SKM-1 treated with dmso at 0.1 percent for 144 hours (cell line): Measurements from ENCODE around the gene SGPP2.

Experiments used
- DNase-seq: peaks from one replicate; lab custom pipeline; 2025; ENCODE audit not compliant: unreplicated experiment; lab: John Stamatoyannopoulos, UW

SGPP2 gene

DNA sequence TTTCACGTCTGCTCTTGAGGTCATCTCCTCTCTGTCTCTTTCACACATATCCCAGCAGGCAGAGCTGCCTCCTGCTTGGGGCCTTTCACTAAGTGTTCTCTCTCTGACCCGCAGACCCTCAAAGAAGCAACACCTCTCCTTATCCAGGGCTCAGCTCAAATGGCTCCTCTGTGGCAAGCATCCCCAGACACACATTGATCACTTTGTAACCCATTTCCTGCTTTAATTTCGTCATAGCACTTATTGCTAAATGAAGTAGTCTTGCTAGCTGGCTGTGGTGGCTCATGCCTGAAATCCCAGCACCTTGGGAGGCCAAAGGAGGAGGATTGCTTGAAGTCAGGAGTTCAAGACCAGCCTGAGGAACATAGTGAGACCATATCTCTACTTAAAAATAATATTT, 41.4 kb downstream of the SGPP2 start:
- peak; percentile 17 for DNase-seq

DNA sequence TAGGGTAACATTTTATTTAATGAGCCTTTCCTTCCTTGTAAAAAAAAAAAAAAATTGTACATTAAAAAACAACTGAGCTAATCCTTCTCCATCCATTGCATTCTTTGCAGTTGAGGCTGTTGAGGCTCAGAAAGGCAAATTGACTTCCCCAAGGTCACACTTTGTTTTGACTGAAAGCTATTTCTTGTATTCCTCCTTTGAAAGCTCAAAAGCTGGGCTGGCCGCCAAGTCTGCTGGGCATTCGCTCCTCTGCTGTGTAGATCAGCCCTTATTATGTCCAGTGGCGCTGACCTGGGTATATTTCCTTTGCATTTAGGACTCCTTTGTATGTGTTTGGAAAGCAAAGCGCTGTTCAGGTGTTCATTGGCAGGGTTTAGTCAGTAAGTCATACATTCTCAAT, 44.0 kb downstream of the SGPP2 start:
- DNase-seq: no peak

DNA sequence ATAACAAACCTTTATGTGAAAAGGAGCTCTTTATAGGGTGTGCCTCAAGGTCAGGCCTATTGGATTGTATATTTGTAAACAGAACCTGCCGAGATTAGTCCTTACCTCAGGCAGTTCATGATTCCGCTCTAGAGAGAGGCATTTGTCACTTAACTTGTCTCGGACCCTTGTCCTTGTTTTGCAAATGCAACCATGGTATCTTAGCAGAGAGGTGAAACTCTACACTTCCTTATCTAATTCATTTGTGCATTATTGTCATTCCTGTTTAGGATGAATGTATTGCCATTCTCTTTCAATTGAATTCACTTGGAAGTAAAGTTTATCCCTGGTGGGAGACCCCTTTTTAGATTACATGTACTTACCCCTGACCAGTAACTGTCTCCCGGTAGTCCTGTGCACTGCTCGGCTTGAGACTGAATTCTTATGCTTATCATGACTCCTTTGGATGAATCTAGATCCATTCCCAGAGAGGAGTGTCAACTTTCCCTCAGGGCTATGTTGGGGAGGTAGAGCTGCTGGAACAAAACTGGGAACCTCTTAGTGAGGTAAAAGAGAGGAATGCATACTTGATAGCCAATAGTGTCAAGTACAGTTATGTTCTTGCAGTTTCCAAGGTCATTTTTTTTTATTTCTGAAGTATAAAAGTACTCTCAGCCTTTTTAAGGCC, 46.6 kb downstream of the SGPP2 start:
- DNase-seq: no peak

DNA sequence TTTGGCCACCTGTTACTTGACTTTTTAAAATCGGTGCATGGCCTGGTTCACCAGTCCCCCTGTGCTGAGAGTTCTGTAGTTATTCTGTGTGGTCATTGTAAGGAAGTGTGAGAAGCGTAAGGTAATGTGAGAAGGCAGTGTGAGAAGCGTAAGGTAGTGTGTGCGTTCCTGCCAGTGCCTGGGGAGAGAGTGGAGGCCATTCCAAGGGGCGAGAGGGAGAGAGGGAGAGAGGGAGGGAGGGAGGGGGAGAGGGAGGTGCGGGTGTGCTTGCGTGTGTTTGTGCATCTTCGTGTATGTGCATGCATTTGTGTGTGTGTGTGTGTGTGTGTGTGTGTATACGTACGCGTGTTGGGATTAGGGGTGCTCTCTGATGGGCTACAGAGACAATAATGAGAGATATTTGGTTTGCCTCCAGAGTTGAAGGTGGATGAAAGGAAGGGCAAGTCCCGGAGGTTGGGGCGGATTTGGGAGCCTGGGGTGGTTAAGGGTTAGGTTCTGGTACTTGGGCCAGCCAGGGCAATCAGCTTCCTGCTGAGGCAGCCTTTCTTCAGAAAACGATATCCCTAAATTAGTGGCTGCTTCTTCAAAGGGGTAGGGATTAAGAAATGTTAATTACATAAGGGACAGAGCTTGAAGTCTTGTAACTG, 53.7 kb downstream of the SGPP2 start:
- DNase-seq: no peak

DNA sequence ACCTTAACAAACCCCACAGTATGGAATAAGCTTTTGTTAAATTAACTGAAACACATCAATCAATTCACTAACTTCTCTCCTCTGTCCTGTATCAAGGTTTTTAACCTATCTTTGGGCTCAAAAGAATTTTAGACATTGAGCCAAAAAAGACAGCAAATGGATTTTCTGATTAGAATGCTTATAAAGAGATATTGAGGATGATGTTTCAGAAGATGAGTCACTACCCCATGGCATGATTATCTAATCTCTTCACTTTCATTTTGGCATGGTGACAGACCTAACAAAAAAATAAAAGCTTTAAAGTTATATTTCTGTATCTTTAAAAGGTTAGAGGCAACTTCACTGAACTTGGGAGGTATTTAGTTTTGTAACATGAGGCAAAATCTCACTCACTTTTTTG, 55.5 kb downstream of the SGPP2 start:
- no peak for DNase-seq

DNA sequence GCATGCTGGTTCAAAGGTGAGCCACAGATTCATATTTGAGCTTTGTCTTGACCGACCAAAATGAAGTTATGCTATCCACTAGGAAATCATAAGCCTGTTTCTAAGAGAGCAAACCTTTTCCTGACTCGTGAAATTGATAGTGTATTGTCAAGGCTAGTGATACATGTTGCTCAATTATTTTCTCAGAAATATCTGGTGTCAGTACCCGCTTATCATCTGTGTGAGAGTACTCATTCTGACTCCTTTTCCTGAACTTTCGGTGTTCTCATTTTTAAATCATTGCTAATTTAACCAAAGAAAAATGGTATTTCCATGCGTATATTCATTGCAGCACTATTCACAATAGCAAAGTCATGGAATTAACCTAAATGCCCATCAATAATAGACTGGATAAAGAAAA, 56.2 kb downstream of the SGPP2 start:
- DNase-seq: no peak

DNA sequence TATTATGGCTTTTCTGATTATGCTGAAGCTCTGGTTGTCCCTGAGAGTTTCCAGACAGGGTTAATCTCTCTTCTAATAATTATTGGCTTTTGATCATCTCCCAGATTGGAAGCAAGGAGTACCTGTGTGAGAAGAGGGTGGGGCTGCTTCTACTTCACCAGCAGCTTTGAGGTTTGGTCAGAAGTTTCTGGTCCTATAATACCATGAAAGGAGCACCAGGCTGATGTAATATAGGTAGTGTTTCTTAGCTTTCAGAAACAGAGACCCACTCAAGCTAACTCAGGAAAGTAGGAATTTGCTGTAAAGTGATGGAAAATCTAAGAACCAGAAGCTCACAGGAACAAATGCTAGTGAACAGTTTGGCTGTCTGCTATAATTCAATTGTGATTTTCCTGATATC, 57.6 kb downstream of the SGPP2 start:
- no peak for DNase-seq

DNA sequence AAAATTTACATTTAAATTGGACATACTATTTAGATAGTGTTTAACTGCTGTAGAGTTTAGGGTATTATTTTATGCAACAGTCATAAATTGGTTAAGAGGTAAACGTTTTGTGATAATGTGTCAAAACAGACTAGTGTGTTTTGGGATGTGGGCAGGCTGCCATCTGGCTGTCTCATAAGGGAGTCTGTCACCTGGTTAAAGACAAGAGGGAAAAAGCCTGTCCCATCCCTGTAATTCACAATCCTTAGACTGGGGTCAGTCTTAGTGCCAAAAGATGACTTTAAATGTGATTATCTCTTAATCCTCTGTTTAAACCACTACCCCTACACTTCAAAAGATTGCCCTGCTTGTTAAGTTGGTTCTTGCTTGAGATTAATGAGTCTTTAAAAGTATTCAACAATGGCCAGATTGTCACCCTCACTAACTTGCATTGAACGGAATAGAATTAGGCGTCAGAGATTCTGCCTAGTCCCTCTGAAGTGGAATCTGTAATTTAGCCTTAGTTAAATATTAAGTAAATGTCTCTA, 59.2 kb downstream of the SGPP2 start:
- no peak for DNase-seq

DNA sequence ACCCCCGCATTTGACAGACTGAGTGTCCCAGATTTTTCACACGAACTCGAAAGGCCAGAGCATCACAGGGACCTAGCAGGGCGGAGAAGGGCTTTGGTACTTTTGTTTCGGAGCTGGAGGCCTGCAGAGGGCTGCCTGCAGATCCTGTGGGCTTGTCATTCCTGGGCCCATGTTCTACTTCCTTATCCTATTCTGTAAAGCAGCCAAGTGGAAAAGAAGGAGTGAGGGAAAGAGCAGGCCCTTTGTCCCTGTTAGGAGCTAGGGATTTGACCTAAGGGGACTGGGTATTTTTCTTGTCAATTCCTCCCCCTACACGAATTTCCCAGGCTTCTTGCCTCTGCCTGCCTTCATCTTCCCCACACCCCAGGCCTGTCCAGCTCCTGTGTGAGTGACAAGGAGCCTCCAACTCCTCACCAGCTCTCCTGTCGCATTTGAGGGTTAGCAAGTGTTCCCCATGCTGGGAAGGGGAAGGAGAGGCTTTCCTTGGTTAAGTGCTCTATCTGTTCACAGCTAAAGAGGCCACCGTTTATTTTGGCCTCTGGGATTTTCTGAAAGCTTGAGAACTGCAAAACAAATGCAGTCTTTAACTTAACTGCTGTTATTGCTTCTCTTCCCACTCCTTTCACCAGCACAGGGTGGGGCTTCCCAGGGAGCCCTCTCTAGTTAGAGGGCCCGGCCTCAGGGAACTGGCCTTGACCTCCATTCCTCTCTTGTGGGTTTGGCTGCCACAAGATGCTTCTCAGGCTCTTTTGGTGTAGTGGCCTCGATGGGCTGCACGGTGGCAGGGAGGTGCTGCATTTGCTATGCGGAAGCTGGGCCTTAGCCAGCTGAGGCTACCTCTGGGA, 61.2 kb downstream of the SGPP2 start:
- no peak for DNase-seq

DNA sequence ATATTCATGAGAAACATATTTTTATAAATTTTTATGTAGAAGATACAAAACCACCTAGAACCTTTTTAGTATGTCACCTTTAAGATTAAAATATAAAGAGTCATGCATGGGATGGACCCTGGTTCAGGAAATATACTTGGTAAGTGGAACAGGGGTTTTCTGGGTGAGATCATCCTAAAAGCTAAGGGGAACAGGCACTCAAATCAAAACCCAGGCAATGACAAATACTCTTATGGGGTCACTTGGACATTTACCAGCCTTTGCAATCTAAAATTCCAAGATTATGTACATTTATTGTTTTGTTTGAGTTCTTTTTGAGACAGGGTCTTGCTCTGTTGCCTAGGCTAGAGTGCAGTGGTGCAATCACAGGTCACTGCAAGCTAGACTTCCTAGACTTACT, 65.8 kb downstream of the SGPP2 start:
- no peak for DNase-seq

DNA sequence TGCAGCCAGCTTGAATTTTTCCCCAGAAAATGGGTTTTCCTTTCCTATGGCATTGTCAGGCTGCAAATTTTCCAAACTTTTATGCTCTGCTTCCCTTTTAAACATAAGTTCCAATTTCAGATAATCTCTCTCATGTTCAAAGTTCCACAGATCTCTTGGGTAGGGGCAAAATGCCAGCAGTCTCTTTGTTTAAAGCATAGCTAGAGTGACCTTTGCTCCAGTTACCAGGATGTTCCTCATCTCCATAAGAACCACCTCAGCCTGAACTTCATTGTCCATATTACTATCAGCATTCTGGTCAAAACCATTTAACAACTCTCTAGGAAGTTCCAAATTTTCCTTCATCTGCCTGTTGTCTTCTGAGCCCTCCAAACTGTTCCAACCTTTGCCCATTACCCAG, 68.3 kb downstream of the SGPP2 start:
- no peak for DNase-seq

DNA sequence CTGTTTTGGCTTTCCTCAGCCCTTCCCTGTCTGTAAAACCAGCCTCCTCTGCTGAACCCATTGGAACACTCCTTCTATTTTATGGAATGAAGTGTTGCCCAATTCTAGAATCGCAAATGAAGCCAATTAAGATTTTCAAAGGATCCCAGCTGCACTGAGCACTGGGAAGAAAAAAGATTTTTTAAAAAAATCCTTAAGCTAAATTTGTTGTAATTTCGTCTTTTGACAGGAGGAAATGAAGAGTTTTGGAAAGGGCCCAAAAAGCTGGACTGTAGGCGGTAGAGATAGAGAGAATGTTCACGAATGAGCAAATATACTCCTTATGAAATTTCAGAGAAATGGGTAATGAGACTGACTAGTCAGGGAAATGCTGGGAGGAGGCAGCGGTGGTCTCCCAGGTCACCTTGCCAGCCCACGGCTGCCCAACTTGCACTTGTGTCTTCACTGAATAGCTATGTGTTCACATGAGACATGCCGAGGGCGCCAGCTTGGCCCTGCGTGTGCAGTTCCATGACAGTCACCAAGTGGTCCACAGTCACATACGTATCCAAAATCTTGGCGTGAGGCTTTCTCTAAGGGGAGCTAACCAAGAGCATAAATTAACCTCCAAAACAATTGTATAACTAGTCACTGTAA, 69.9 kb downstream of the SGPP2 start:
- DNase-seq: no peak

DNA sequence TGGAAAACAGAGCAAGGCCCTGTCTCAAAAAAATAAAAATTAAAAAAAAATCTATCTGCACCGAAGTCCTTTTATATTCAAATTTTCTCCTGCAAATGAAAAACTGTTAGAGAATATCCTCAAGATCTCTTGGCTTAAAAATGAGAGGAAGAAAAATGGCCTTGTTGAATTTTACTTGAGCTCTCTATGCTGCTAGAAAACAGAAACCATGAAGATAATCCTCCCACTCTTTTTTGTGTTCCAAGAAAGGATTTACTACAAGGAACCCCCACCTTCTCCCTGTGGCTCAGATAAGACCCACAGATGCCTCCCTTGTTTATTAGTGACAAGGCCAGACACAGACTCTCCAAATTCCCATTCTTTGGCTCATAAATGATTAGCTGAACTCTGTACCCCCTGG, 71.0 kb downstream of the SGPP2 start:
- no peak for DNase-seq

DNA sequence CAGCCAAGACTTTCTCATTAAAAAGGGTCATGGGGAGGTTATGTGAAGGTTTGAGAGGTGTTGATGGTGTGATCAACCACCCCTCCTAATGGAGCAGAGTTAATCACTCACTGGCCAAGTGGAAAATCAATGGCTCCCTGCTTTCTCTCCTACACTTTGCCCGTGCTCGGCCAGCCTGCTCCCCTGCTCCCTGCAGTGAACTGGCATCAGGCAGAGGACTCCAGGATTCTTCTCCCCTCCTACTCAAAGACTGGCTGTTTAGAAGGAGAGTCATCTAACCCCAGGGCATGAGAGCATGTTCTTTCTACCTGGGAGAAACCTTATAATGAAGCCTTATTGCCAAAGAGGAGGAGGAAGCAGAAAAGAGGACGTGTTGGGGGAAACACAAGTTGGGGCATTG, 74.9 kb downstream of the SGPP2 start:
- DNase-seq: no peak

DNA sequence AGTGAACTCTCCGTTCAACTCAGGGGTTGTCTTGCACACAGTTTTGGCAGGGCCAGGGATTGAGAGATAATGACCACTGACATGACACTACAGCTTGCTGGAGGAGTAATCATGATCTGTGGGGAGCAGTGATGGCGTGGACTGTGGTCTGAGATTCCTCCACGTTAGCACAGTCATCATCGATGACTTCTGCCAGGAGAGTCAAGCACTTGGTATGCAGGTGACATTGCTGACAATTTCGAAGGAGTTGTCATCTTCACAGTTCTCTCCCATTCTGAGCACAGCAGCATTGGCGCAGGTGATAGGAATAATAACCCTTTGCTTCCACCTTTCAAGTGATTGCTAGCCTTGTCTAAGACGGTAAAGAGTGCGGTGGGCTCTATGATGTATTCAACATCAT, 79.8 kb downstream of the SGPP2 start:
- no peak for DNase-seq

DNA sequence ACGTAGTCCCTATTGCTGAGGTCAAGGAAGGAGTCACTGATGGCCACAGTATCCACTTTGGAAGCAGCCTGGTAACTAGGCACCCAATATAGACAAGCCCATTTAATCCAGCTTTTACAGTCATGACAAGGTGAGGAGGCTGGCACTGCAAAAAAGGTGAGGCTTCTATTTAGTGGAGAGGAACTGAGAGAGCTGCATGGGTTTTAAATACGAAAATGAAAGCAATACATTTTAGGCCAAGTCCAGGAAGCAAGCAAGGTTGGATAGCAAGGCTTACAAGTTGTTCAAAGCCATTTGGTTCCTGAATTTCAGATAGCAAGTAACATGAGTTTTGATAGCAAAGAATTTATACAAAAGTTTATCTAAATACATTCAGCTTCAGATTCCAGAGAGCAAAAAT, 80.4 kb downstream of the SGPP2 start:
- DNase-seq: no peak

DNA sequence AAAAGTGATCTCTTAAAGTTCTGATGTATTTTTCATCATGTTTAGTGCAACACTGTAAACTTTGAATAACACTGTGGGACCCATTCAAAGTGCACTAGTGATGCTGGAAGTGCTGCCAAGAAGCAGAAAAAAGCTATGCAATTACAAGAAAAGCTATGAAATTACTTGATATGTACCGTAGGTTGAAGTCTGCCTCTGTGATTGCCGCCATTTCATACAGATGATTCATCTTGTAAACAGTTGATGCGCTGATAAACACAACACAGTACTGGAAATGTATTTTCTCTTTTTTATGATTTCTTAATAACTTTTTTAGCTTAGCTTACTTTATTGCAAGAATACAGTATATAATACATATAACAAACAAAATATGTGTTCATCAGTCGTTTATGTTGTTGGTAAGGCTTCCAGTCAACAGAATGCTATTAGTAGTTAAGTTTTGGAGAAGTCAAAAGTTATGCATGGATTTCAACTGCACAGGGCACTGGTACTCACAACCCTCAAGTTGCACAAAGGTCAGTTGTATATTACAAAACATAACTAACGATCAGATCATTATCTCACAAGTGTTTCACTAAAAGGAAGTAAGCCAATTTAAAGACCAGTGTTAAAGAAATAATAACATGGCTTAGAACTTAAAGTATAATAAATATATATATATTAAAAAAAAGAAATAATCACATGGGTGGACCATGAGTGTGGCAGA, 82.0 kb downstream of the SGPP2 start:
- DNase-seq: no peak

DNA sequence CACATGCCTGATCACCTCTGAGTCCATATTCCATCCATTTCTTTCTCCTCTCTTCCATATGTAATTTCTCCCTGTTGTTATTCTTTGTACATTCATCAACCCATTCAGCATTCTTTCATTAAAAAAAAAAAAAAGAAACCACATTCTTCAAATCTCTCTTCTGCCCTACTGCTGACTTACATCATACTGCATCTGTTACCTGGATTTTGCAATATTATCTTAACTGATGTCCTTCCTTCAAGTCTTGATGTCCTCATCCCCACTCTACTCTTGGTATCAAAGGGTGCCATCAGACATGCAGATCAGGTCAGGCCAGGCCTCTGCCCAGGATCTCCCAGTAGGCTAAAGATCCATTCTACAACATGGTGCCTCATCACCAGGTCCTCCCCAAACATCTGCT, 90.6 kb downstream of the SGPP2 start:
- no peak for DNase-seq

DNA sequence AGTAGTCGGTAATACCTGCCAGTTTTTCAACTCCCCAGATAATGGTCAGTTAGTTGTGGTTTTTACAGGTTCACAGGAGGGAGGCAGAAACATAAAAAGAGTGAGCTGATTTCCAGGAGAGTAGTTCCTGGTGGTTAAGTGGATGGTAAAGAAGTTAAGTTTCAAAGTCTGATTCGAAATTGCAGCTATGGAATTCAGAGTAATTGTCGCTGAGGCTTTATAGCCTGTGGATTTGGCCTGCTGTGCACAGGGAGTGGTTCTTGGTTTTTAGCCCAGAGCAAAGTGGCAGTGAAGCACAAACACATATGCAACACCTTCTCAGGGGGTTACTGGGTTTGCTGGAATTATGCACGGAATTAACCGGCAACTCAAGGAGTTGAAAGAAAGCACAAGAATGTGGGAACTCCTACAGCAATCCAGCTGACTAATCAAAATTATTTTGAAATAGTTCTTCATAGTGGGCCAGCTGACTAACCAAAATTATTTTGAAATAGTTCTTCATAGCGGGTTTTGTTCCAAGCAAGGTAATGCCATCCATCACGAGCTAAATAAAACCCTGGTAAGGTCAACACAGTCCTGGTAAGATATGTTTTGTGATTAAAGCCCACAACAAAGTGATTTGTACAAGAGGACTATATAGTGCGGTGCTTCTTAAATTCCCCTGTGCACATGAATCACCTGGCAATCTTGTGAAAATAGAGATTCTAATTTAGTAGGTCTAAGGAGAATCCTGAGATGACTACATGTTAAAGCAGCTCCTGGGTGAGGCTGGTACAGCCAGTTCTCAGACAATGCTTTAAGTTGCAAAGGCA, 94.4 kb downstream of the SGPP2 start:
- DNase-seq: no peak

DNA sequence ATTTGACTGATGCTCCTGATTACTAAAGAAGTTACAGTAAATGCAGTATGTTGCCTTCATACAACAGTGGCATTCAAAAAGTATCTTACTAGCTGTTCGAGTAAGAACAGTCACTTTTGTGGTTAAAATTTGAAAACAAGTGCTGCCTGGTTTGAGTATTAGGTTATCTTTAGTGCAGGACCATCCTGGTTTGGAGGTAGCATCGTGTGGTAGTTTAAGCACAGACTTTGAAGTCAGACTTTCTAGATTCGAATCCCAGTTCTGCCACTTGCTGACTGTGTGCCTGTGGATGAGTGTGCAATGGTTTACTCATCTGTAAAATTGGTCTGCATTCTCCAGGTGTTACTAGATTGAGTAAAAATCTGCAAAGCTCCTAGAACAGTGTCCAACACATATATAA, 96.8 kb downstream of the SGPP2 start:
- DNase-seq: no peak
